BJ (cell line): ENCODE data around the gene ITGAE. TPM values are rescaled to one million over a fixed set of nuclear protein-coding genes. Genes with fewer than 3 reads are reported as not detected.
A peak's percentile ranks its signal among the peaks of the same experiment; 100 is the strongest.
"Not testable (repeated sequence)": the region's sequence is repeated elsewhere in the genome, so short reads cannot be mapped to it uniquely, and the experiment has no call there.

ENCODE experiments used
- CTCF ChIA-PET: fragments of 350-600 bp; formaldehyde crosslinking; extraction: SDS; loops from one replicate; lab custom pipeline; 2021; ENCODE audit warnings: antibody characterized with exemption, inconsistent platforms; lab: Yijun Ruan, JAX
- POLR2A ChIA-PET: fragments of 300-600 bp; sonication (Branson Sonifier 250); formaldehyde crosslinking; extraction: SDS; loops from one replicate; lab custom pipeline; 2021; ENCODE audit warnings: antibody characterized with exemption; lab: Charles Lee
- DNase-seq: peaks from one replicate; pipeline ENCODE4 v3.0.0-alpha.2; 2011; ENCODE audit warnings: low read depth
- H3K27me3 ChIP-seq: 2 replicates; pipeline ENCODE4 v1.6.0; 2011; ENCODE audit warnings: low read length; ENCODE audit not compliant: control insufficient read depth, insufficient read depth
- H3K36me3 ChIP-seq: 2 replicates; pipeline ENCODE4 v1.5.1; 2011; ENCODE audit warnings: low read length; ENCODE audit not compliant: control insufficient read depth, insufficient read depth
- H3K4me3 ChIP-seq: 2 replicates; pipeline ENCODE4 v1.5.1; 2011; ENCODE audit warnings: low read depth, mild to moderate bottlenecking, control low read depth, low read length
- polyA plus RNA-seq: library from polyadenylated mRNA; depleted of rRNA; stranded (reverse); fragments of >200 nt; gene quantifications from 2 replicates; pipeline ENCODE4 v1.2.3, GENCODE V29; 2011
- TF ChIP-seq, protein P1 (sequence below): IDR thresholded peaks from 2 replicates; pipeline ENCODE4 v1.5.1; 2011; ENCODE audit warnings: low read depth, mild to moderate bottlenecking, control low read depth, inconsistent platforms, low read length, moderate library complexity; ENCODE audit not compliant: insufficient read depth

ITGAE gene
- polyA plus RNA-seq, 1 experiment: 69.9 TPM

DNA sequence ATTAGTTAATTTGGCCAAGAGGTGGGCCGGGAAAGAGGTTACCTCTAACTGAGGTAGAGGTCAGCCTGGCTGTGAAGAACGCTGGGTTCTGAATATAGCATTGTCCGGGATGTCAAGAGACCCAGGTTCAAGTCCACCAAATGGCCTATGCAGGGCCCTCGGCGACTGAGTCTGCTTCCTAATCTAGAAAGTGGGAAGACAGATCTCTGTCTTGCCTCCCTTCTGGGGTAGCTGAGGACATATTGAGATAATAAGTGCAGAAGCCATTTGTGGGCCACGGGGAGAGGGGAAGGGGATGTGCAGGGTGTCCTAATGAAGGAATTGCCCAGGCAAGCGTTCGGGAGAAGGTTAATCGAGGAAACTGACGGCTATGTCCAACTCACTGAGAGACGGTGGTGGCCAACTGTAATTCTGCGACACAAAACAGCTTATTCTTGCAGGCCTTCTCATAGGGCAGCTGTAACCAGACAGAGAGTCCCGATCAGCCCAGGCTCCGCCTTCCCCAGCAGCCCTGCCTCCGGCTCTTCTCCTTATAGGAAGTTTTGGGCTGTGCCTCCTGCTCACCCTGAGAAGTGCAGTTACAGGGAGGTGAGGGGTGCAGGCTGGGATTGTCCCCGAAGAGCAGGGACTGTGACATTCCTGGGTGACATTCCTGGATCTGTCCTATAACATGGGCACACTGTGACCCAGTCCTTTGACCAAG is 61.4 kb downstream of the ITGAE start:
- H3K27me3 ChIP-seq: no peaks in the 10 kb centered on the region
- H3K36me3 ChIP-seq: no peaks in the 10 kb centered on the region
- TF ChIP-seq, protein P1, sequence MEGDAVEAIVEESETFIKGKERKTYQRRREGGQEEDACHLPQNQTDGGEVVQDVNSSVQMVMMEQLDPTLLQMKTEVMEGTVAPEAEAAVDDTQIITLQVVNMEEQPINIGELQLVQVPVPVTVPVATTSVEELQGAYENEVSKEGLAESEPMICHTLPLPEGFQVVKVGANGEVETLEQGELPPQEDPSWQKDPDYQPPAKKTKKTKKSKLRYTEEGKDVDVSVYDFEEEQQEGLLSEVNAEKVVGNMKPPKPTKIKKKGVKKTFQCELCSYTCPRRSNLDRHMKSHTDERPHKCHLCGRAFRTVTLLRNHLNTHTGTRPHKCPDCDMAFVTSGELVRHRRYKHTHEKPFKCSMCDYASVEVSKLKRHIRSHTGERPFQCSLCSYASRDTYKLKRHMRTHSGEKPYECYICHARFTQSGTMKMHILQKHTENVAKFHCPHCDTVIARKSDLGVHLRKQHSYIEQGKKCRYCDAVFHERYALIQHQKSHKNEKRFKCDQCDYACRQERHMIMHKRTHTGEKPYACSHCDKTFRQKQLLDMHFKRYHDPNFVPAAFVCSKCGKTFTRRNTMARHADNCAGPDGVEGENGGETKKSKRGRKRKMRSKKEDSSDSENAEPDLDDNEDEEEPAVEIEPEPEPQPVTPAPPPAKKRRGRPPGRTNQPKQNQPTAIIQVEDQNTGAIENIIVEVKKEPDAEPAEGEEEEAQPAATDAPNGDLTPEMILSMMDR: no peak
- POLR2A ChIA-PET: no interaction called here
- DNase-seq: no peak
- CTCF ChIA-PET: interaction anchor here (0.9 to 10.2 kb wide), 5 partner anchors 64 to 175 kb away, joined by 3 to 160 read pairs (median 3); no protein-coding TSS in a partner anchor
- H3K4me3 ChIP-seq: no peak overlapping the region

DNA sequence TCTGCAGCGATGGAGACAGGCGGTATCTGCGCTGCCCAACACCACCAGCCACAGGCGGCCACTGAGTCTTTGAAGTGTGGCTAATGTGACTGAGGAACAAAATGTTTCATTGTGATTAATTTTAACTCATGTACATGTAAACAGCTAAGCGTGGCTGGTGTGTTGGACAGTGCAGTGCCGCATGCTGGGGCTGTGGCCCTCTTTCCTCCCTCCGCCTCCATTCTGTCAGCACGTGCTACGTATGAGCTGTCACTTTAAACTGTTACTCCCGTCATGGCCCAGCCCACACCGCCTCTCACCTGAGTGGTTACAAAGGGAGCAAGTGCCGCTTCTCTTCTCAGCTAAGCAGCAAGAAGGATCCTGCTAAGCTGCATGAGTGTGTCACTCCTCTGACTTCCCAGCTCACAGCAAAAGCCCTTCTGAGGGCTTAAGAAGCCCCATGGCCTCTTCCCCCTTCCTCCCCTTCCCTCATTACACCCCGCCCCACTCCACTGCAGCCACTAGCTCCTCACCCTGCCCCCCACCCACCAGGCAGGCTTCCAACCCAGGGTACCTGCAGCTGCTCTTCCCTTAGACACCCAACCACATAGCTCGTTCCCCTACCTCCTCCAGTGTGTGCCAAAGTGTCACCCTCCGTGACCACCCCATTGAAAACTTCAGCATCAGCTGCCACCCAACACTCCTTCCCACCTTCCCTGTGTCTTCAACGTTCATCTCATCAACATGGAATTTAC is 62.3 kb downstream of the ITGAE start:
- H3K4me3 ChIP-seq: no peak overlapping the region

DNA sequence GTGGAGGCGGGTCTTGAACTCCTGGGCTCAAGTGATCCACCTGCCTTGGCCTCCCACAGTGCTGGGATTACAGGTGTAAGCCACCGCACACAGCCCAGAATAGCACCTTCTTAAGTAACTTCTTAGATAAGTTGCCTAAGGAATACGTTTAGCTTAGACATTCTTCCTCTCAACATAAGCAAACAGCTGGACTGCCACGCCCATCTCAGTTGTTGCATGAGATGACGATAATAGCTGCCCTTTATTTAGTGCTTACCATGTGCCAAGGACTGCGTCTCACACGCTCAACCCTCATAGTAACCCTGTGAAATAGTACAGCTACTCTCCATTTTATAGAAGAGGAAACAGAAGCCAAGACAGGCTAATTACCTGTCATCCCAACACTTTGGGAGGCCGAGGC is 65.5 kb downstream of the ITGAE start:
- no peaks in the 10 kb centered on the region for H3K27me3 ChIP-seq
- no peak for DNase-seq
- no peak overlapping the region for H3K4me3 ChIP-seq
- ChIA-PET CTCF (interaction anchor here (0.6 to 10.2 kb wide), 13 partner anchors 8 to 732 kb away, joined by 3 to 160 read pairs (median 6); partner anchors contain the start of genes HASPIN and NCBP3), POLR2A (no interaction called here)
- TF ChIP-seq, protein P1: no peak
- H3K36me3 ChIP-seq: no peaks in the 10 kb centered on the region

More for the DNA sequence above, 62.3 kb downstream of the ITGAE start:
- Histone ChIP-seq H3K36me3 (no peaks in the 10 kb centered on the region), H3K27me3 (no peaks in the 10 kb centered on the region)
- DNase-seq: no peak
- ChIA-PET POLR2A (no interaction called here), CTCF (interaction anchor here (0.6 to 10.2 kb wide), 22 partner anchors 9 to 556 kb away, joined by 3 to 160 read pairs (median 8); partner anchors contain the start of genes HASPIN, ITGAE and NCBP3)
- TF ChIP-seq, protein P1: no peak

DNA sequence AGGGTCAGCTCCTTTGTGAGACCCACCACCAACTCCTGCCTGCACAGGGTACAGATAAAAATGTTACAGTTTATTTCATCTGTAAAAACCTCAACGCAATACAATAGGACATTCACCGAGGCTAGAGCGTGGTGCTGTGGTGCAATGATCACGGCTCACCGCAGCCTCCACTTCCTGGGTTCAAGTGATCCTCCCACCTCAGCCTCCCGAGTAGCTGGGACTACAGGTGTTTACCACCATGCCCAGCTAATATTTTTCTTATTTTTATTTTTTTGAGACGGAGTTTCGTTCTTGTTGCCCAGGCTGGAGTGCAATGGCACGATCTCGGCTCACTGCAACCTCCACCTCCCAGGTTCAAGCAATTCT is 66.1 kb downstream of the ITGAE start:
- H3K4me3 ChIP-seq, H3K27me3 ChIP-seq, POLR2A ChIA-PET, H3K36me3 ChIP-seq, DNase-seq: not testable (repeated sequence)
- CTCF ChIA-PET: interaction anchor here (0.6 to 10.2 kb wide), 16 partner anchors 9 to 1131 kb away, joined by 3 to 160 read pairs (median 5); partner anchors contain the start of genes HASPIN and NCBP3

DNA sequence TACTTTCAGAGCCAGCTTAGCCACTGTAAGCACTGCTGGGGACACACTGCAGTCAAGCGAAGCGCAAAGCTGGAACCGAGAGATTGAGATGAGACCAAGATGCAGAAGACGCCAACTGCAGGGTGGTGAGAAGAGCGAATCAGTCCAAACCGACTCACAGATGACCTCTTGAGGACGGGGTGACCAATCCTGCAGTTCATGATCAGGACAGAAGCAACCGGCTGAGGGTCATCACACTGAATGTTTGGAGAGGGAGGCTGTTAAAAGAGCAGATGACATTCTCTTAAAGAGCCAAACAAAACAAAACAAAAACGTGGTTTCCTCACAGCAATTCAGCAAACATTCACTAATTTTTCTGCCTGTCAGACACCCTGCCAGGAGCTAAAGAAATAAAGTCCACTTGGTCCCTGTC is 68.8 kb downstream of the ITGAE start:
- POLR2A ChIA-PET: no interaction called here
- Histone ChIP-seq H3K27me3 (no peaks in the 10 kb centered on the region), H3K36me3 (no peaks in the 10 kb centered on the region), H3K4me3 (no peak overlapping the region)
- DNase-seq: no peak
- CTCF ChIA-PET: interaction anchor here (0.5 to 10.2 kb wide), 7 partner anchors 9 to 114 kb away, joined by 3 to 160 read pairs (median 4); partner anchors contain the start of genes HASPIN and NCBP3
- TF ChIP-seq, protein P1: peak; percentile 23; the same call in 1 of the 2 replicates
